Right atrium auricular region (tissue), 2 donors: ENCODE data around the gene PDXK. TPM values are rescaled to one million over a fixed set of nuclear protein-coding genes. Genes with fewer than 3 reads are reported as not detected.

Experiments
- DNase-seq: peaks from one replicate; pipeline ENCODE4 v3.0.0-alpha.2; 2019; ENCODE audit warnings: low spot score
- H3K27ac ChIP-seq, 2 donors: fragments of 200-600 bp; sonication (generic); 1 replicate in 1 of 2; 2 replicates in 1 of 2; pipeline ENCODE4 v1.5.1; 2016 to 2019
- H3K27me3 ChIP-seq, 2 donors: fragments of 200-600 bp; sonication (generic); one replicate each; pipeline versions ENCODE4 v1.5.1 to v1.6.0; 2017 to 2019
- H3K36me3 ChIP-seq: fragments of 200-600 bp; sonication (generic); one replicate; pipeline ENCODE4 v1.5.1; 2016
- H3K4me1 ChIP-seq, 2 donors: fragments of 200-600 bp; sonication (generic); one replicate each; pipeline versions ENCODE4 v1.5.1 to v1.6.0; 2017 to 2019
- H3K4me3 ChIP-seq, 2 donors: fragments of 200-600 bp; sonication (generic); 1 replicate in 1 of 2; 2 replicates in 1 of 2; pipeline ENCODE4 v1.5.1; 2017 to 2019; ENCODE audit warnings: mild to moderate bottlenecking in 1 of 2, moderate library complexity in 1 of 2
- H3K9me3 ChIP-seq, 2 donors: fragments of 200-600 bp; sonication (generic); one replicate each; pipeline ENCODE4 v1.5.1; 2019
- total RNA-seq, 2 donors: library from RNA; depleted of rRNA; stranded (reverse); fragments of >200 nt; gene quantifications; one replicate each; pipeline ENCODE4 v1.1.0, GENCODE V29; 2016
- TF ChIP-seq, protein P1 (sequence below), 2 donors: fragments of 200-600 bp; sonication (generic); IDR thresholded peaks; one replicate each; pipeline ENCODE4 v1.5.1; 2019; ENCODE audit warnings: antibody characterized with exemption in 2 of 2

Gene PDXK
- total RNA-seq, 2 donors from 2014 or later, result 29.1 to 45.7 TPM

DNA sequence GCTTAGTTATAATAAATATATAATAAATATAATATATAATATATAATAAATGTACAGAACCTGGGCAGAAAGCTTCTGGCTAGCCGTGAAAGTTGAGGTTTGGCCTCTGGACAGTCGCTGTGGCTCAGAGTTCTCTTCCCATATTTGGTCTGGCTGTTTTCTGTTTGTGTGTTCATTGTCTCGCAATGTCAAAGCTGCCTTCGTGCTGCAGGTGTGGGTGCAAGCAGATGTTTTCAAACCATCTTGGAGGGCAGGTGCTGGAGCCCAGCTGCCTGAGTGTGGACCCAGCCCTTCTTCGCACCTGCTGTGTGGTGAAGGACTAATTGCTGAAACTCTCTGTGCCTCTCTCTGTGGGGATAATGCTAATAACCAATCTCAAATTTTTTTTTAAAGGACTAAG lies 60.7 kb downstream of the PDXK start:
- DNase-seq, result no peak
- Histone ChIP-seq H3K4me1 (peaks cover 0 to 10% of the 10 kb centered on the region in 2 donors), H3K9me3 (no peaks in the 10 kb centered on the region), H3K27ac (no peak overlapping the region), H3K36me3 (peaks cover under 1% of the 10 kb centered on the region), H3K4me3 (no peak overlapping the region), H3K27me3 (no peaks in the 10 kb centered on the region)
- TF ChIP-seq, protein P1, sequence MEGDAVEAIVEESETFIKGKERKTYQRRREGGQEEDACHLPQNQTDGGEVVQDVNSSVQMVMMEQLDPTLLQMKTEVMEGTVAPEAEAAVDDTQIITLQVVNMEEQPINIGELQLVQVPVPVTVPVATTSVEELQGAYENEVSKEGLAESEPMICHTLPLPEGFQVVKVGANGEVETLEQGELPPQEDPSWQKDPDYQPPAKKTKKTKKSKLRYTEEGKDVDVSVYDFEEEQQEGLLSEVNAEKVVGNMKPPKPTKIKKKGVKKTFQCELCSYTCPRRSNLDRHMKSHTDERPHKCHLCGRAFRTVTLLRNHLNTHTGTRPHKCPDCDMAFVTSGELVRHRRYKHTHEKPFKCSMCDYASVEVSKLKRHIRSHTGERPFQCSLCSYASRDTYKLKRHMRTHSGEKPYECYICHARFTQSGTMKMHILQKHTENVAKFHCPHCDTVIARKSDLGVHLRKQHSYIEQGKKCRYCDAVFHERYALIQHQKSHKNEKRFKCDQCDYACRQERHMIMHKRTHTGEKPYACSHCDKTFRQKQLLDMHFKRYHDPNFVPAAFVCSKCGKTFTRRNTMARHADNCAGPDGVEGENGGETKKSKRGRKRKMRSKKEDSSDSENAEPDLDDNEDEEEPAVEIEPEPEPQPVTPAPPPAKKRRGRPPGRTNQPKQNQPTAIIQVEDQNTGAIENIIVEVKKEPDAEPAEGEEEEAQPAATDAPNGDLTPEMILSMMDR (IDR thresholded peaks at IDR 0.05), result no peak

- no peak overlapping the region for H3K27ac ChIP-seq
- no peaks in the 10 kb centered on the region for H3K36me3 ChIP-seq
- H3K27me3 ChIP-seq, result no peaks in the 10 kb centered on the region
- no peak overlapping the region for H3K4me3 ChIP-seq
- H3K4me1 ChIP-seq, result no peaks in the 10 kb centered on the region
- H3K9me3 ChIP-seq, result no peaks in the 10 kb centered on the region
- no peak for DNase-seq
- TF ChIP-seq, protein P1 (IDR thresholded peaks at IDR 0.05), result no peak
Measured at GRCh38 chr21:43781846-43782245, 62.9 kb downstream of the PDXK start.

GRCh38 chr21:43782431-43783097 lies 63.6 kb downstream of the PDXK start:
- no peaks in the 10 kb centered on the region for H3K4me1 ChIP-seq
- TF ChIP-seq, protein P1 (IDR thresholded peaks at IDR 0.05), result no peak
- no peaks in the 10 kb centered on the region for H3K36me3 ChIP-seq
- no peaks in the 10 kb centered on the region for H3K27me3 ChIP-seq
- no peak for DNase-seq
- H3K27ac ChIP-seq, result no peak overlapping the region
- H3K4me3 ChIP-seq, result no peak overlapping the region
- no peaks in the 10 kb centered on the region for H3K9me3 ChIP-seq

GRCh38 chr21:43783098-43783700 lies 64.3 kb downstream of the PDXK start:
- TF ChIP-seq, protein P1 (IDR thresholded peaks at IDR 0.05), result no peak
- Histone ChIP-seq H3K4me1 (no peaks in the 10 kb centered on the region), H3K9me3 (no peaks in the 10 kb centered on the region), H3K4me3 (no peak overlapping the region), H3K27me3 (no peaks in the 10 kb centered on the region), H3K27ac (no peak overlapping the region), H3K36me3 (no peaks in the 10 kb centered on the region)
- no peak for DNase-seq

GRCh38 chr21:43785134-43785533 lies 66.2 kb downstream of the PDXK start:
- Histone ChIP-seq H3K36me3 (no peaks in the 10 kb centered on the region), H3K4me1 (peaks cover 0 to 3% of the 10 kb centered on the region in 2 donors), H3K27me3 (no peaks in the 10 kb centered on the region), H3K9me3 (no peaks in the 10 kb centered on the region), H3K4me3 (no peak overlapping the region), H3K27ac (no peak overlapping the region)
- TF ChIP-seq, protein P1 (IDR thresholded peaks at IDR 0.05), result no peak
- DNase-seq, result no peak
